ENCODE data around the gene ZBTB20.

DNA sequence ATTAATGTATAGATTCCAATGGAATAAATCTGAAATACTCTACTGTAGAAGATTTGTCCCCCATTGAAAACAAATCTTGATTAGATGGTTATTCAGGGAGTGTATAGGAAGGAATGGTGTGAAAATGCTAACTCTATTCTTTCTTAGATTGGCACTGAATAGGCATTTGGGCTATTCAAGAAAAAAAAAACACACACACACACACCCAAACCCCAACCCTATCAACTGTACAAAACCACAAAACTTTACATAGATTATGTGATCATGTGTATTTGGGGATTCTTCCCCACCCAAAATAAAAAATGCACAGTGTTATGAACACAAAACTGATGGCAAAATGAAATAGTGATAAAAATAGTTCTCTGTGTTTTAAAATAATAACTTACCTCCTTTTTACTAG, 791.4 kb downstream of the ZBTB20 start:
- no peak for TF ChIP-seq EZH2 (IDR thresholded peaks at IDR 0.05; ENCODE audit: low read length, missing control alignments)
- TF ChIP-seq, protein P1, sequence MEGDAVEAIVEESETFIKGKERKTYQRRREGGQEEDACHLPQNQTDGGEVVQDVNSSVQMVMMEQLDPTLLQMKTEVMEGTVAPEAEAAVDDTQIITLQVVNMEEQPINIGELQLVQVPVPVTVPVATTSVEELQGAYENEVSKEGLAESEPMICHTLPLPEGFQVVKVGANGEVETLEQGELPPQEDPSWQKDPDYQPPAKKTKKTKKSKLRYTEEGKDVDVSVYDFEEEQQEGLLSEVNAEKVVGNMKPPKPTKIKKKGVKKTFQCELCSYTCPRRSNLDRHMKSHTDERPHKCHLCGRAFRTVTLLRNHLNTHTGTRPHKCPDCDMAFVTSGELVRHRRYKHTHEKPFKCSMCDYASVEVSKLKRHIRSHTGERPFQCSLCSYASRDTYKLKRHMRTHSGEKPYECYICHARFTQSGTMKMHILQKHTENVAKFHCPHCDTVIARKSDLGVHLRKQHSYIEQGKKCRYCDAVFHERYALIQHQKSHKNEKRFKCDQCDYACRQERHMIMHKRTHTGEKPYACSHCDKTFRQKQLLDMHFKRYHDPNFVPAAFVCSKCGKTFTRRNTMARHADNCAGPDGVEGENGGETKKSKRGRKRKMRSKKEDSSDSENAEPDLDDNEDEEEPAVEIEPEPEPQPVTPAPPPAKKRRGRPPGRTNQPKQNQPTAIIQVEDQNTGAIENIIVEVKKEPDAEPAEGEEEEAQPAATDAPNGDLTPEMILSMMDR (conservative IDR thresholded peaks at IDR 0.05 in 1 of 2, IDR thresholded peaks at IDR 0.05 in 1 of 2; ENCODE audit: low read depth in 1 of 2, low read length in 2 of 2) = no peak
